Peyer's patch (tissue), 4 donors: Measurements from ENCODE around the gene ENSA.

ENCODE experiments used
- CTCF ChIP-seq, 6 experiments: fragments of 450-650 bp in 4 of 6; fragments of 200-600 bp in 2 of 6; sonication (generic) in 1 of 6; IDR thresholded peaks; one replicate each; pipeline ENCODE4 v1.5.1; 2017 to 2019; ENCODE audit warnings: antibody characterized with exemption in 6 of 6, mild to moderate bottlenecking in 3 of 6, moderate library complexity in 1 of 6
- POLR2A ChIP-seq, 2 donors: fragments of 450-650 bp; IDR thresholded peaks; one replicate each; pipeline ENCODE4 v1.5.1; 2017; ENCODE audit warnings: antibody characterized with exemption in 2 of 2, mild to moderate bottlenecking in 2 of 2, moderate library complexity in 2 of 2

- no peak for TF ChIP-seq CTCF (IDR thresholded peaks at IDR 0.05)
- TF ChIP-seq POLR2A (IDR thresholded peaks at IDR 0.05) = no peak
Observed at GRCh38 chr1:150663321-150663720, 33.9 kb upstream of the ENSA start.
